ENCODE data around the gene PIK3CG.
"Not testable (repeated sequence)": the region's sequence is repeated elsewhere in the genome, so short reads cannot be mapped to it uniquely, and the experiment has no call there.

Gene PIK3CG

GRCh38 chr7:106944035-106944665 lies 79.1 kb downstream of the PIK3CG start:
- no peak for DNase-seq

- DNase-seq, result no peak
These were observed 82.2 kb downstream of the PIK3CG start for GRCh38 chr7:106947244-106947728.

- no peak for DNase-seq
These were observed 87.0 kb downstream of the PIK3CG start for GRCh38 chr7:106952001-106952657.

- no peak for DNase-seq
These were observed 87.7 kb downstream of the PIK3CG start for GRCh38 chr7:106952658-106953231.

- no peak for DNase-seq
These were observed 89.8 kb downstream of the PIK3CG start for GRCh38 chr7:106954840-106955239.

- DNase-seq, result not testable (repeated sequence)
These were observed 90.8 kb downstream of the PIK3CG start for GRCh38 chr7:106955857-106956256.
